ENCODE results near the gene OTUD1. TPM values are rescaled to one million over a fixed set of nuclear protein-coding genes. Genes with fewer than 3 reads are reported as not detected.

Gene OTUD1
- total and polyA plus RNA-seq, 2 experiments from 2014 or later = 2.1 to 8.1 TPM

GRCh38 chr10:23437963-23438546, 820 bp upstream of the OTUD1 start:
- Histone ChIP-seq H3K27ac (peak overlapping the region; percentile 54), H3K4me3 (peak overlapping the region; percentile 79), H3K9me3 (ENCODE audit: low read depth) (no peaks in the 10 kb centered on the region), H3K9me2 (ENCODE audit: insufficient read depth) (no peaks in the 10 kb centered on the region), H3K9ac (peak overlapping the region; percentile 89), H3K27me3 (replicated peaks; ENCODE audit: insufficient read depth) (no peaks in the 10 kb centered on the region), H4K20me1 (ENCODE audit: insufficient read depth) (peaks cover 10% of the 10 kb centered on the region; the same call in 1 of the 2 replicates), H3K4me1 (ENCODE audit: insufficient read depth) (peaks cover 24% of the 10 kb centered on the region), H3K79me2 (ENCODE audit: insufficient read depth) (peaks cover 23% of the 10 kb centered on the region), H3F3A (ENCODE audit: insufficient read depth) (peaks cover 21% of the 10 kb centered on the region), H3K4me2 (ENCODE audit: unreplicated experiment) (peak overlapping the region; percentile 43), H3K36me3 (ENCODE audit: low read depth) (no peaks in the 10 kb centered on the region), H2AFZ (peak overlapping the region; percentile 69)
- DNase-seq = no peak
- in situ Hi-C loops (cut with MboI) = no loop called here
- WGBS, 2 experiments (ENCODE audit: low coverage in 1 of 2, low lambda C conversion rate in 2 of 2, missing lambda C conversion rate in 2 of 2) = 92 to 98% methylated on average over 17 to 20 of the region's 20 CpGs
- TF ChIP-seq EZH2phosphoT487 (IDR thresholded peaks at IDR 0.05; ENCODE audit: insufficient read depth, low read depth) (no peak), EZH2 (IDR thresholded peaks at IDR 0.05; ENCODE audit: insufficient read depth, poor library complexity, severe bottlenecking) (no peak)

DNA sequence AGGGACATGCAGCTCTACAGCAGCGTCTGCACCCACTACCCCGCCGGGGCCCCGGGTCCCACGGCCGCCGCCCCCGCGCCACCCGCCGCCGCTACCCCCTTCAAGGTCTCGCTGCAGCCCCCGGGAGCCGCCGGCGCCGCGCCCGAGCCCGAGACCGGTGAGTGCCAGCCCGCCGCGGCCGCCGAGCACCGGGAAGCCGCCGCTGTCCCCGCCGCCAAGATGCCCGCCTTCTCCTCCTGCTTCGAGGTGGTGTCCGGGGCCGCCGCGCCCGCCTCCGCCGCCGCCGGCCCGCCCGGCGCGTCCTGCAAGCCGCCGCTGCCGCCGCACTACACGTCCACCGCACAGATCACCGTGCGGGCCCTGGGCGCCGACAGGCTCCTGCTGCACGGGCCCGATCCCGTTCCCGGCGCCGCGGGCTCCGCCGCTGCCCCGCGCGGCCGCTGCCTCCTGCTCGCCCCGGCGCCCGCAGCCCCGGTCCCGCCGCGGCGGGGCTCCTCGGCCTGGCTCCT, 631 bp downstream of the OTUD1 start:
- TF ChIP-seq EZH2 (IDR thresholded peaks at IDR 0.05; ENCODE audit: insufficient read depth, poor library complexity, severe bottlenecking) (no peak), EZH2phosphoT487 (IDR thresholded peaks at IDR 0.05; ENCODE audit: insufficient read depth, low read depth) (no peak)
- Histone ChIP-seq H3K27ac (peak overlapping the region; percentile 64), H3F3A (ENCODE audit: insufficient read depth) (peaks cover 24% of the 10 kb centered on the region), H3K4me1 (ENCODE audit: insufficient read depth) (peaks cover 28% of the 10 kb centered on the region), H2AFZ (peak overlapping the region; percentile 69), H3K9me3 (ENCODE audit: low read depth) (no peaks in the 10 kb centered on the region), H3K79me2 (ENCODE audit: insufficient read depth) (peaks cover 23% of the 10 kb centered on the region), H3K4me2 (ENCODE audit: unreplicated experiment) (peak overlapping the region; percentile 60), H3K27me3 (replicated peaks; ENCODE audit: insufficient read depth) (no peaks in the 10 kb centered on the region), H3K9me2 (ENCODE audit: insufficient read depth) (no peaks in the 10 kb centered on the region), H3K36me3 (ENCODE audit: low read depth) (no peaks in the 10 kb centered on the region), H3K4me3 (peak overlapping the region; percentile 79), H3K9ac (peak overlapping the region; percentile 89), H4K20me1 (ENCODE audit: insufficient read depth) (peaks cover 10% of the 10 kb centered on the region; the same call in 1 of the 2 replicates)
- WGBS, 2 experiments (ENCODE audit: low coverage in 1 of 2, low lambda C conversion rate in 2 of 2, missing lambda C conversion rate in 2 of 2) = 1 to 2% methylated on average over 41 to 59 of the region's 80 CpGs
- peak; percentile 61 for DNase-seq
- in situ Hi-C loops (cut with MboI) = no loop called here

GRCh38 chr10:23439961-23440889, 1.4 kb downstream of the OTUD1 start:
- peak; percentile 85 for DNase-seq
- peak overlapping the region; percentile 89 for H3K9ac ChIP-seq
- peak overlapping the region; percentile 55 for H3K27ac ChIP-seq
- H4K20me1 ChIP-seq (ENCODE audit: insufficient read depth) = peaks cover 10% of the 10 kb centered on the region; the same call in 1 of the 2 replicates
- TF ChIP-seq EZH2 (IDR thresholded peaks at IDR 0.05; ENCODE audit: insufficient read depth, poor library complexity, severe bottlenecking) (no peak), EZH2phosphoT487 (IDR thresholded peaks at IDR 0.05; ENCODE audit: insufficient read depth, low read depth) (no peak)
- in situ Hi-C loops (cut with MboI) = no loop called here
- H3K36me3 ChIP-seq (ENCODE audit: low read depth) = no peaks in the 10 kb centered on the region
- H3K4me3 ChIP-seq = peak overlapping the region; percentile 79
- H3K27me3 ChIP-seq (replicated peaks; ENCODE audit: insufficient read depth) = no peaks in the 10 kb centered on the region
- no peaks in the 10 kb centered on the region for H3K9me3 ChIP-seq (ENCODE audit: low read depth)
- peak overlapping the region; percentile 80 for H3K4me2 ChIP-seq (ENCODE audit: unreplicated experiment)
- peak overlapping the region; percentile 49 for H2AFZ ChIP-seq
- H3F3A ChIP-seq (ENCODE audit: insufficient read depth) = peaks cover 24% of the 10 kb centered on the region
- H3K4me1 ChIP-seq (ENCODE audit: insufficient read depth) = peaks cover 28% of the 10 kb centered on the region
- H3K9me2 ChIP-seq (ENCODE audit: insufficient read depth) = no peaks in the 10 kb centered on the region
- peaks cover 23% of the 10 kb centered on the region for H3K79me2 ChIP-seq (ENCODE audit: insufficient read depth)
- 1 to 4% methylated on average over 42 to 53 of the region's 73 CpGs for WGBS, 2 experiments (ENCODE audit: low coverage in 1 of 2, low lambda C conversion rate in 2 of 2, missing lambda C conversion rate in 2 of 2)

DNA sequence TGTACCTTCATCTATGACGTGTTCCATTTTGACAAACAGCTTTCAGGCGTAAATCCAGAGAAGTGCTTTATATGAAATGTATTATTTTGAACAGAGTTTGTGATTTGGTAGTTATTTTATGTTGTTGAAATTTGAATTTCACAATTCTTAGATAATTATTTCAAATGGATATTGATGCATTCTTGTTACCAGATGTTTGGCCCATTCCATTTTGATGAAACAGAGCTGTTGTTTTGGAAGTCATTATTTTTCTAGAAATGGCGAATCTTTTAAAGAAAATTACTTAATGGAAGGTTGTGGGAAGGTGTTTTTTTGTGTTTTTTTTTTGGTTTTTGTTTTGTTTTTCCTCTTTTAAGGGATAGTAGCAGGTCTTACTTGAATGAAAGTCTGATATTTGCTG, 2.4 kb downstream of the OTUD1 start:
- peaks cover 28% of the 10 kb centered on the region for H3K4me1 ChIP-seq (ENCODE audit: insufficient read depth)
- H3K9me2 ChIP-seq (ENCODE audit: insufficient read depth) = no peaks in the 10 kb centered on the region
- H3F3A ChIP-seq (ENCODE audit: insufficient read depth) = peaks cover 24% of the 10 kb centered on the region
- peak overlapping the region; percentile 55 for H3K27ac ChIP-seq
- DNase-seq = peak; percentile 42
- H4K20me1 ChIP-seq (ENCODE audit: insufficient read depth) = peaks cover 10% of the 10 kb centered on the region; the same call in 1 of the 2 replicates
- H3K79me2 ChIP-seq (ENCODE audit: insufficient read depth) = peaks cover 23% of the 10 kb centered on the region
- no peaks in the 10 kb centered on the region for H3K27me3 ChIP-seq (replicated peaks; ENCODE audit: insufficient read depth)
- H3K4me3 ChIP-seq = peak overlapping the region; percentile 79
- peak overlapping the region; percentile 80 for H3K4me2 ChIP-seq (ENCODE audit: unreplicated experiment)
- no peak overlapping the region for H2AFZ ChIP-seq
- H3K36me3 ChIP-seq (ENCODE audit: low read depth) = no peaks in the 10 kb centered on the region
- TF ChIP-seq EZH2phosphoT487 (IDR thresholded peaks at IDR 0.05; ENCODE audit: insufficient read depth, low read depth) = no peak
- TF ChIP-seq EZH2 (IDR thresholded peaks at IDR 0.05; ENCODE audit: insufficient read depth, poor library complexity, severe bottlenecking) = no peak
- H3K9me3 ChIP-seq (ENCODE audit: low read depth) = no peaks in the 10 kb centered on the region
- in situ Hi-C loops (cut with MboI) = no loop called here
- WGBS, 2 experiments (ENCODE audit: low coverage in 1 of 2, low lambda C conversion rate in 2 of 2, missing lambda C conversion rate in 2 of 2) = 31 to 35% methylated on average over 3 of the region's 3 CpGs
- peak overlapping the region; percentile 89 for H3K9ac ChIP-seq

Data from GM23248 (cell line).